ENCODE data around the gene BLNK.

- TF ChIP-seq EP300 (IDR thresholded peaks at IDR 0.05; ENCODE audit: borderline replicate concordance in 1 of 2, low read depth in 1 of 2, low read length in 1 of 2): no peak
- no peak for TF ChIP-seq POLR2AphosphoS5 (IDR thresholded peaks at IDR 0.05; ENCODE audit: low read depth, low read length)
- no peak for TF ChIP-seq CTCF (IDR thresholded peaks at IDR 0.05)
- TF ChIP-seq JUND (IDR thresholded peaks at IDR 0.05): no peak
- no peak for TF ChIP-seq RFX5 (IDR thresholded peaks at IDR 0.05; ENCODE audit: low read length)
- no peak for TF ChIP-seq EZH2phosphoT487 (IDR thresholded peaks at IDR 0.05; ENCODE audit: borderline replicate concordance, low read depth)
- TF ChIP-seq TEAD4 (IDR thresholded peaks at IDR 0.05; ENCODE audit: borderline replicate concordance, insufficient read depth): no peak
- no peak for TF ChIP-seq MEF2A (IDR thresholded peaks at IDR 0.05; ENCODE audit: borderline replicate concordance, low read depth)
These were observed 26.1 kb upstream of the BLNK start for GRCh38 chr10:96297486-96297885.

Data from SK-N-SH (cell line).